NCI-H460 (cell line): ENCODE results near the gene MYLIP. TPM values are rescaled to one million over a fixed set of nuclear protein-coding genes. Genes with fewer than 3 reads are reported as not detected.

Experiments
- DNase-seq: peaks from one replicate; pipeline ENCODE4 v3.0.0-alpha.2; 2016; ENCODE audit warnings: low read depth; ENCODE audit errors: extremely low read depth
- total RNA-seq: library from RNA; depleted of rRNA; stranded (reverse); fragments of >200 nt; shearing (Covaris generic); gene quantifications from 2 replicates; pipeline ENCODE4 v1.2.3, GENCODE V29; 2014

The MYLIP gene
- total RNA-seq, 1 experiment from 2014 or later: 9.5 TPM

GRCh38 chr6:16137451-16137801, 8.5 kb downstream of the MYLIP start:
- DNase-seq: no peak

- no peak for DNase-seq
These were observed 10.7 kb downstream of the MYLIP start for GRCh38 chr6:16139556-16139955.

DNA sequence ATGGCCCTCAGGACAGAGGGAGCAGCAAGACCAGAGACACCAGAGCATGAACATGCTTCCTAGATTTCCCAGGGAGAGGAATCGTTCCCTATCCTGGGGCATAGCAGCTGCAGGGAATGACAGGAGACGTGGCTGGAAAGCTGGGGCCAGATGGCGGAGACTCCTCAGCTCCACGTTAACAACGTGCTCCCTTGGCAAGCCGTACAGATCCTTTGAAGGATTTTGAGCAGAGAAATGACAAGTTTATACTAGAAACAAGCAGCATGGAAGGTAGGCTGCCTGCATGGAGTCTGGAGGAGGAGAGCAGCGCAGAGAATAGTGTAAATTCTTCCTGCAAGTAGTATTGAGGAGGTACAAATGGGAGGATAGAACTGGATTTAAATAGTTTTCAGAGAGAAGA, 11.7 kb downstream of the MYLIP start:
- DNase-seq: no peak

GRCh38 chr6:16141514-16141913, 12.6 kb downstream of the MYLIP start:
- DNase-seq: no peak

- no peak for DNase-seq
These were observed 16.2 kb downstream of the MYLIP start for GRCh38 chr6:16145038-16145437.

DNA sequence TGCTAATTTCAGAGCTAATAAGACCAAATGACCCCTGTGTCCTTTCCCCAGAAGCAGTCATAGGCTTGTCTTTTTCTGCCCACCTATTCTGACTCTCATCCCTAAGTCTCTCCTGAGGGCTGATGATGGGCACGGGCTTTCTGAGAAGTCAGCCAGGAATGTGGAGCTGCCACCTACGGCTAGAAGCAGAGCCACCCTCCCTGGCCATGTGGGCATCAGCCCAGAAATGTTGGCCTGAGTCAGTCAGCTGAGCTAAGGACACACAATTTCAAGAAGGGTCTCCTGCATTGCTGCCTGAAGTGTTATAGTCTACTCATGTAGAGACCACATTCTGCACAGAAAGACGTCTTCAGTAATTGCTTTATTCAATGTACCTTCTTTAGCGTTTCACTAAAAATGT, 17.1 kb downstream of the MYLIP start:
- DNase-seq: no peak

DNA sequence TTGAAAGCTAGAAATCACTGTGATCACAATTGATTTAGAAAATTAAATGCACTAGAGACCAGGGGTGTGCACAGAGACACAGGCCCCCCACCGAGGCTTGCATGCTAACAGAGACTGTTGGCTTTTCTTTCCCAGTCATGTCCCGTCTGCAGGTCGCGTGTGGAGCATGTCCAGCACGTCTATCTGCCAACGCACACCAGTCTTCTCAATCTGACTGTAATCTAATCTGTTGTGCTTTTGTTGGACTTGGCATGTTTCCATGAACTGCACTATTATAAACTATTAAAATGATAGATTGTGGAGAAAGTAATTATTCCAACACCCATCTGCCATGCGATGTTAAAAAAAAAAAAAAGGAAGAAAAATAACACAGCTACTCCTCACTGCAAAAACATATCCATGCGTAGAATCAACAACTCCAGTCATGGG, 17.7 kb downstream of the MYLIP start:
- DNase-seq: no peak

DNA sequence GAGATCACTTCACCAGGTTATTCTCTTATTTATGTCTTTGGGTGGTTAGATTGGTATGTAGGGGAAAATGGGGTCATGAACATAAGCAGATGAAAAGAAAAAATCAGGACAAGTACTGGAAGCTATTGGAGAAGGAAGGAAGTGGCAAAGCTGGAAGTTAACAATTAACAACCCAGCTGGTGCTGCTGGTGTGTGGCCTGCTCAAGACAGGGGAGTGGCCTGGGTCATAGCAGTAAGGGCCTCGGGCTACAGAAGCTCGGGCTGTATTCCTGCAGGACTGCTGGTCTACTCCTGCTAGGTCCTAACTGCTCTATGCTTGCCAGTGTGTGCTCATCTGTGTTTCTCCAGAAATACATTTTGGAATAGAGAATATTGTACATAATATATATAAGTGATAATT, 19.6 kb downstream of the MYLIP start:
- DNase-seq: no peak

GRCh38 chr6:16149305-16149704, 20.4 kb downstream of the MYLIP start:
- DNase-seq: no peak

GRCh38 chr6:16150098-16150497, 21.2 kb downstream of the MYLIP start:
- no peak for DNase-seq

GRCh38 chr6:16153211-16153820, 24.4 kb downstream of the MYLIP start:
- DNase-seq: no peak

DNA sequence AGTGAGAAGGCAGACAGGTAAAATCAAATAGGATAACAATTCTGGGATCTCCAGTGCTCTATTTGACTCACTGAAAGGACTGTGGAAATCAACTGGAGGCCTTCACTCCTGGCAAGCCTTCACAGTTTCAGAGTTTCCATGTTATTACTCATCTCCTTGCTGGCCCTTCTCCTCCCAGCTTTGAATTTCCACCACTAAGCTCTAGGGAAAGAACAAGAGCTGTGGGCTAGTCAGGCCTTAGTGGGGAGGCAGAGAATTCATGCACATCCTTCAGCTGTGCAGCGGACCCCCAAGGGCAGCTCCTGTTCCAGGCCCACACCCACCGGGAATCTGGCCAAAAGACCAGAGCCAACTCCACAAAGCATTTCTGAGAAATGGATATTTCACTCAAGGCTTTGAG, 26.0 kb downstream of the MYLIP start:
- DNase-seq: no peak

DNA sequence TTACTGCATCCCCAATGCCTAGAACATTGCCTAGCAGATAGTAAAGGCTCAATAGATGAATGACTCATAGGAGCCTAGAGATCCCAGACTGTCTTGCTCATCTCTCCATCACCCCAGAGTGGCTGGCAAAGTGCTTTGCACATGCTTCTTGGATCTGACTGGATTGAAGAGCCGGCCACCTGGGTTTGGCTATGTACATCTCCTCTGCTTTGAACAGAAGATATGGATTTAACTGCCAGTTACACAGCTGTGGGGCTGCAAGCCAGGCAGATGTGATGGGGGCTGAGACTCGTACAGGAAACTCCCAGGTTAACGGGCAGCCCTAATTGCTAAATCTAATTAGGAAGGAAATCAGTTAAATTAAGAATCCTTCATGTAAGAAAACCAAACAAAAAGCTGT, 28.6 kb downstream of the MYLIP start:
- no peak for DNase-seq

DNA sequence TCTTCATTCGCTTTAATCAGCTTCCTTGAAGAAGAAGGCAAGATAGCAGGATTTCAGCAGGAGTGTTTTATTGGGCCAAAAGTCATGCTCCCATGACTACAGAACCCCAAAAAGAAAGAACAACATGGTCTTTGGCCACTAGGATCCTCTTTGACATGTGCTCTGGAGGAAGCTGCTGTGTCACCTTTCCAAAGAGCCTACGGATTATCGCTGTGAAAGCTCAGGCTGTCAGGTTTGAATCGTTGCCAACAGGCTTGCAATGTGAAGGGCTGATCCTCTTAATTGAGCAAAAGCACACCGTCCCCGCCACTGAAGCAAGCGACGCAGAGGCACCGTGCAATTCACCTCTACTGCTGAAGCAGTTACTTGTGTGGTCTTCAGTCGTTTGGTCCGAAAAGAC, 29.0 kb downstream of the MYLIP start:
- DNase-seq: no peak

- DNase-seq: no peak
These were observed 30.2 kb downstream of the MYLIP start for GRCh38 chr6:16158943-16159557.

DNA sequence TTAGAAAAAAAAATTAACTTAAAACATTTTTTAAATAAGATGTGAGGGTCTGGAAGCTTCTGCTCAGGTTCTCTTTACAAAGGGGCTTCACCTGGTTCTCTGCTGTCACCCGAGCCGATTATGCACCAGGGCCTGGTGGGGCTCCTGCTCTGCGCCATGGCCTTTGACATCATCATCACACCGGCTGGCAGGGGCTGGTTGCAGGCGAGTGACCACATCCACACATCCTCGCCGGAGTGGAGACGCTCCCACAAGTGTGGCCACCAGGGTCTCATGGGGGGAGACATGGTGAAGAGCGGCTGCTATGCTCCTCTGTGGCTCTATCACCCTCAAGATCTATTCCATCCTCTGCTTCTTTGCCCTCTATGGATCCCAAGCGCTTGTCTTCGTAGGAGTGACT, 31.9 kb downstream of the MYLIP start:
- DNase-seq: no peak

GRCh38 chr6:16162003-16162402, 33.1 kb downstream of the MYLIP start:
- no peak for DNase-seq

DNA sequence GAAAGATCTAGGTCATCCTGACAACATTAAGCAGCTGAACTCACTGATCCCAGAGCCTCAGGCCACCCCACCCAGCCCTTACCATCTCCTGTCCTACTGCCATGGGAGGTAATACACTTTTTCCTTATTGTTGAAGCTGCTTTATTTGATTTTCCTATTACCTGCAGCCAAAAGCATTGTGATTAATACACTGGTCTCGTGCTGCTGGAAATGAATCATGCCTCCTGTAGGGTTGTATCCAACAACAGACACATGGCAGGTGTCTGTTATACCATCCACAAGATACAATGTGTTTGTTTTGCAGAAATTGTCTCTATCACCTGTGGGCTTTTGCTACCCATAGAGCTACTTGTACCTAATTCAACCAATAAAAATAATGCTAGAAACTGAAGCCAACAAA, 34.2 kb downstream of the MYLIP start:
- DNase-seq: no peak

DNA sequence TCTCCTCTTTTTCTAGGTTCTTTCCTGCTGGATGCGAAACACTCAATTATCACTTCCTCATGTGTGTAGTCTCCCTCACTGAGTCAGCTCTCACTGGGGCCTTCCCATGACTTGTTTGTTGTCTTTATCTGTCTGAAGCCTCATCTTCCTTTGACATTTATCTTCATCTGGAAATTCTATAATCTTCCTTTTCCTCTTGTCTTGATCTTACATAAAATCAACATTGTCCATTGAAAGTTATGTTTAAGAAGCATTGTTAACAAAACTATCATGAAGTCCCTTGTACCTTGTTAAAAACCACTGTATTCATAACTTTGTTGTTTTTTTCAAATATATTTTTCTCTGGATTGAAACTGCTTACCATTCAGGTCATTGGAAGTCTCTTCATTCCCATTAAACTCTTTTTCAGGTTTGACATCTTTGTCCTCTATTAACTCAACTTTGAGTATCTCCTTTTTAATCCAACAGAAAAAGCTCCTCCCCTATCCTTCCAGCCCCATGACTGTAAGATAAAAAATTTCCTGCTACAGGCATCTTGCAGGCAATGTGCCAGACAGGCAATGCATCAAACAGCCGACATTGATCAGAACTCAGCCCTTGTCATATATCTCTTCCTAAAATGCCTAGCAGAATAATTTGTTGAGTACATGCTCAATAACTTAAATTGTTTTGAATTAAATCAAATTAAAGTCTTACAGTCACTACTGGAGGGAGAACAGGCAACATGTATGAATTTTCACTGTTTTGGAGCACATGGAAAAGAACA, 34.8 kb downstream of the MYLIP start:
- no peak for DNase-seq

DNA sequence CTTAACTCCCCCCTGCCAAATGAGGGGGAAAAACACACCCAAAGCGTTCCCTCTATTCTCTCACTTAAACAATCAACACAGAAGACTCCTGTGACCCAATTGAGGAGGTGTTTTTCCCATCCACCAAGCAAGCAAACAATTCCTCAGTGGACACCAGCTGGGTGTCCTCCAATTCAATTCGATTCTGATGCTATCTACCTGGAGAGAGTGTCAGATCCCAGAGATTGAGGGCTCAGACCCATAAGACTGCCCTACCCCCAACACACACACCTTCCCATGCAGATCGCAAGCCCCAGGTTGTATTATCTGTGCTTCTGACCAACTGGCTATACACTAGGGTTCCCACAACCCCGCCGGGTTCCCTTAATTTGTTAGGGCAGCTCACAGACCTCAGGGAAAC, 36.8 kb downstream of the MYLIP start:
- no peak for DNase-seq

DNA sequence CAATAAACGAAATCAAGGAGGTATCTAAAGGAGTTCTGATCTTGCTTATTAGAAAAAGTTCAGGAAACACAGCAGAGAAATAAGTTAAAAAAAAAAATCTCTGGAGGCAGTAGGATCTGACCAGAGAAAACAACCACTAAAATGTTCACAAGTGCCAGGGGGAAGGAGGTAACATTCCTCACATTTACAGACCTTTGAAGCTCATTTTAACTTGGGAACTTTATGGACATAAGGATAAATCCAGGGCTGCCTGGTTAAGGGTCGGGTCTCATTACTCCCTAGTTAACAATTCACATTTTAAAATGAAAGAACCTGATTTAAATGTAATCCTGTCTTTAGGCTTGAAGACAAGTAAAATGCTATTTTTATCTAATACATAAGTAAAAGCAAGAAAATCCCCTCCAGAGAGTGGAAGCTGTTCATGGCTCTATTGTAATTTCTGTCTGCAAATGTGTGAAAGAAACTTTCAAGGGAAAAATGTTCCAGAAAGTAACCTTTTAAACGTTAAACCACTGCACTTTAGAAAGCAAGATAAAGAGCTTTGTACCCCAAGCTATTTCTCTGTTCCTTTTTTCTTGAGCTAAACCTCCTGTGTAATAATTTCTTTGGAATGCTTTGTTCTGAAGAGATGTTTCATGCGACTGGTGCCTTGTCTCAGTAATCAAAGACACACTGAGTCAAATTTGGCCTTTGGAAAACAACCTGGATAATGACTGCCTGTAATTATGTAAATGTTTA, 38.2 kb downstream of the MYLIP start:
- DNase-seq: no peak

GRCh38 chr6:16168121-16168520, 39.2 kb downstream of the MYLIP start:
- no peak for DNase-seq
